OCI-LY1 (cell line): Measurements from ENCODE around the gene RFTN1.
A peak's percentile ranks its signal among the peaks of the same experiment; 100 is the strongest.

Experiments
- H2AFZ ChIP-seq: fragments of 200-600 bp; sonication (generic), shearing (Covaris generic); 2 replicates; pipeline ENCODE4 v1.6.0; 2014; ENCODE audit warnings: antibody characterized with exemption, mild to moderate bottlenecking, low read length
- H3F3A ChIP-seq: fragments of 200-600 bp; sonication (generic), shearing (Covaris generic); 2 replicates; pipeline ENCODE4 v1.6.0; 2014; ENCODE audit warnings: mild to moderate bottlenecking, antibody characterized with exemption, low read length, moderate library complexity; ENCODE audit not compliant: insufficient read depth
- H3K27ac ChIP-seq: fragments of 200-600 bp; sonication (generic); 2 replicates; pipeline ENCODE4 v1.5.1; 2014; ENCODE audit warnings: low read length, mixed run types, mild to moderate bottlenecking, low read depth; ENCODE audit not compliant: poor library complexity, severe bottlenecking
- H3K27me3 ChIP-seq: fragments of 200-600 bp; sonication (generic); 2 replicates; pipeline ENCODE4 v1.6.0; 2014; ENCODE audit warnings: antibody characterized with exemption, mild to moderate bottlenecking, low read length, moderate library complexity; ENCODE audit not compliant: insufficient read depth
- H3K36me3 ChIP-seq: fragments of 200-600 bp; sonication (generic); 2 replicates; pipeline ENCODE4 v1.6.1; 2014; ENCODE audit warnings: mild to moderate bottlenecking, antibody characterized with exemption, low read length, moderate library complexity, mixed read lengths; ENCODE audit not compliant: insufficient read depth
- H3K4me1 ChIP-seq: fragments of 200-600 bp; sonication (generic); 2 replicates; pipeline ENCODE4 v1.5.1; 2014; ENCODE audit warnings: mild to moderate bottlenecking, low read length, moderate library complexity; ENCODE audit not compliant: insufficient read depth, severe bottlenecking
- H3K4me2 ChIP-seq: fragments of 200-600 bp; sonication (generic), shearing (Covaris generic); 2 replicates; pipeline ENCODE4 v1.6.1; 2014; ENCODE audit warnings: low read length
- H3K4me3 ChIP-seq: fragments of 200-600 bp; sonication (generic); 2 replicates; pipeline ENCODE4 v1.5.1; 2014; ENCODE audit warnings: low read length, low read depth, mild to moderate bottlenecking, mixed read lengths; ENCODE audit not compliant: poor library complexity, severe bottlenecking
- H3K79me2 ChIP-seq: fragments of 200-600 bp; shearing (Covaris generic); 2 replicates; pipeline ENCODE4 v1.6.1; 2016; ENCODE audit warnings: mixed run types, low read length, mixed read lengths; ENCODE audit not compliant: insufficient read depth
- H3K9ac ChIP-seq: fragments of 200-600 bp; sonication (generic), shearing (Covaris generic); 2 replicates; pipeline ENCODE4 v1.6.1; 2014; ENCODE audit warnings: mild to moderate bottlenecking, low read length, mixed read lengths
- H3K9me2 ChIP-seq: fragments of 200-600 bp; sonication (generic), shearing (Covaris generic); 2 replicates; pipeline ENCODE4 v1.6.1; 2014; ENCODE audit warnings: low read depth, mild to moderate bottlenecking, low read length, mixed read lengths
- H3K9me3 ChIP-seq: fragments of 200-600 bp; shearing (Covaris generic); 2 replicates; pipeline ENCODE4 v1.6.1; 2014; ENCODE audit warnings: low read length, mixed read lengths
- H4K20me1 ChIP-seq: fragments of 200-600 bp; sonication (generic), shearing (Covaris generic); 2 replicates; pipeline ENCODE4 v1.6.0; 2016; ENCODE audit warnings: mild to moderate bottlenecking, low read length; ENCODE audit not compliant: insufficient read depth
- EZH2 ChIP-seq: fragments of 200-600 bp; sonication (generic), shearing (Covaris generic); IDR thresholded peaks from 2 replicates; pipeline ENCODE4 v1.8.0; 2017; ENCODE audit warnings: borderline replicate concordance, mixed run types, mild to moderate bottlenecking, antibody characterized with exemption, low read length, moderate library complexity, mixed read lengths
- TF ChIP-seq, protein P1 (sequence below): fragments of 200-600 bp; sonication (generic), shearing (Covaris generic); IDR thresholded peaks from 2 replicates; pipeline ENCODE4 v1.5.1; 2017; ENCODE audit warnings: mild to moderate bottlenecking, antibody characterized with exemption, low read length, moderate library complexity, mixed read lengths

The RFTN1 gene

DNA sequence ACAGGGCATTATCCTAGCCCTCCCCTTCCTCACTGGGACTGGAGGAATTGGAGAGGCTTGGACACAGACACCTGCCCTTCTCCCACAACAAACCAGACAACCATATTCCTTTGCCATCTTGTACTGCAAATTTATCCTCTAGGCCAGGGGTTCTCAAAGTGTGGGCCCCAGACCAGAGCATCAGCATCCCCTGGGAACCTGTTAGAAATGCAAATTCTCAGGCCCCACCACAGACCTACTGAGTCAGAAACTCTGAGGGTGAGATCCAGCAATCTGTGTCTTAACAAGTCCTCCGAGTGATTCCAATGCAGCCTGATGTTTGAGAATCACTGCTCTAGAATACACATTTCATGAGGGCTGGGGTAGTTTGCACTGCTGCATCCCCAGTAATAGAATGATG, 133.1 kb downstream of the RFTN1 start:
- Histone ChIP-seq H3K36me3 (peaks cover 94% of the 10 kb centered on the region), H3K9ac (peak overlapping the region; percentile 44; the same call in 1 of the 2 replicates), H3K4me1 (peaks cover 90% of the 10 kb centered on the region), H3K79me2 (peaks cover 27% of the 10 kb centered on the region), H3K27me3 (no peaks in the 10 kb centered on the region), H3K27ac (peak overlapping the region; percentile 97), H4K20me1 (no peaks in the 10 kb centered on the region), H3K9me2 (no peaks in the 10 kb centered on the region), H3K4me3 (peak overlapping the region; percentile 4), H2AFZ (no peak overlapping the region), H3K4me2 (peak overlapping the region; percentile 30; the same call in 1 of the 2 replicates), H3F3A (peaks cover 17% of the 10 kb centered on the region), H3K9me3 (no peaks in the 10 kb centered on the region)
- no peak for TF ChIP-seq EZH2
- TF ChIP-seq, protein P1, sequence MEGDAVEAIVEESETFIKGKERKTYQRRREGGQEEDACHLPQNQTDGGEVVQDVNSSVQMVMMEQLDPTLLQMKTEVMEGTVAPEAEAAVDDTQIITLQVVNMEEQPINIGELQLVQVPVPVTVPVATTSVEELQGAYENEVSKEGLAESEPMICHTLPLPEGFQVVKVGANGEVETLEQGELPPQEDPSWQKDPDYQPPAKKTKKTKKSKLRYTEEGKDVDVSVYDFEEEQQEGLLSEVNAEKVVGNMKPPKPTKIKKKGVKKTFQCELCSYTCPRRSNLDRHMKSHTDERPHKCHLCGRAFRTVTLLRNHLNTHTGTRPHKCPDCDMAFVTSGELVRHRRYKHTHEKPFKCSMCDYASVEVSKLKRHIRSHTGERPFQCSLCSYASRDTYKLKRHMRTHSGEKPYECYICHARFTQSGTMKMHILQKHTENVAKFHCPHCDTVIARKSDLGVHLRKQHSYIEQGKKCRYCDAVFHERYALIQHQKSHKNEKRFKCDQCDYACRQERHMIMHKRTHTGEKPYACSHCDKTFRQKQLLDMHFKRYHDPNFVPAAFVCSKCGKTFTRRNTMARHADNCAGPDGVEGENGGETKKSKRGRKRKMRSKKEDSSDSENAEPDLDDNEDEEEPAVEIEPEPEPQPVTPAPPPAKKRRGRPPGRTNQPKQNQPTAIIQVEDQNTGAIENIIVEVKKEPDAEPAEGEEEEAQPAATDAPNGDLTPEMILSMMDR: no peak

DNA sequence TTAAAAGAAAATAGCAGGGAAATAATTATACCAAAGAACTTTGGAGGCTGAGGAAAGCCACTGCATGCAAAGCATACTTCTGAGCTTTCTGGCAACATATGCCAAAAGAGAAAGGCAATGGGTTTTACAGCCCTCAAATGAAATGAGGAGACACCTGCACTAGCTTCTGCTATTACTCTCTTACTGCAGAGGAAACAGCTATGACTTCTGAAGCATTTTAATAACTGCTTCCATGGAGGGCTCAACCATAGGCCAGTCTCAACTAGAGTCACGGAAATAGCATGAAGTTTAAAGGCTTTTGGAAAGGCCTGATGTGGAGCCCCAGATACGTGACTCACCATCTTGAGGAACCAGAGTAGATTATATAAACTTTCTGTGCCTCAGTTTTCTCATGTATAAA, 133.7 kb downstream of the RFTN1 start:
- H3K36me3 ChIP-seq: peaks cover 91% of the 10 kb centered on the region
- no peaks in the 10 kb centered on the region for H3K27me3 ChIP-seq
- H3K4me3 ChIP-seq: peak overlapping the region; percentile 4
- H2AFZ ChIP-seq: no peak overlapping the region
- no peaks in the 10 kb centered on the region for H3K9me2 ChIP-seq
- peaks cover 19% of the 10 kb centered on the region for H3F3A ChIP-seq
- peaks cover 96% of the 10 kb centered on the region for H3K4me1 ChIP-seq
- peak overlapping the region; percentile 30; the same call in 1 of the 2 replicates for H3K4me2 ChIP-seq
- no peak for TF ChIP-seq EZH2
- TF ChIP-seq, protein P1: no peak
- H3K27ac ChIP-seq: peak overlapping the region; percentile 97
- H3K9me3 ChIP-seq: no peaks in the 10 kb centered on the region
- peaks cover 23% of the 10 kb centered on the region for H3K79me2 ChIP-seq
- H3K9ac ChIP-seq: peak overlapping the region; percentile 59; the same call in 1 of the 2 replicates
- no peaks in the 10 kb centered on the region for H4K20me1 ChIP-seq

DNA sequence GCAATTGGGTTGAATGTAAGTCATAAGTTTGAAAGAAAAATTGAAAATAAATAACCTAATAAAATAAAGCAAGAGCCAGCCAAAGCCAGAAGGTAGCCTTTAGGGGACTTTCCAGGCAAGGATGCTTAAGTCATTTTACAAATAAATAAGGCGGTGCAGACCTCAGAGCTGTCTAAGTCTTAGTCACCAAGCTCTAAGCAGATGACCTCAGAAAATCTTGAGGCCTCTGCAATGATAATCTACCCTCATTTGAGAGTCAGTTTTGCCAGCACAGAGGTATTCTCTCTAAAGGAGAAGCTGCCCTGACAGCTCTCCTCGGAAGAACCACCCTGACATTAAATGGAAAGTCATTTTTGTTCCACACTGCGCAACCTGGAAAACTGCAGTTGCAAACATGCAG, 134.6 kb downstream of the RFTN1 start:
- Histone ChIP-seq H4K20me1 (no peaks in the 10 kb centered on the region), H3F3A (peaks cover 19% of the 10 kb centered on the region), H3K4me2 (peak overlapping the region; percentile 47; the same call in 1 of the 2 replicates), H3K79me2 (peaks cover 14% of the 10 kb centered on the region), H3K27ac (peak overlapping the region; percentile 97), H2AFZ (no peak overlapping the region), H3K9me3 (no peaks in the 10 kb centered on the region), H3K27me3 (no peaks in the 10 kb centered on the region), H3K9me2 (no peaks in the 10 kb centered on the region), H3K4me1 (peaks cover 100% of the 10 kb centered on the region), H3K9ac (peak overlapping the region; percentile 59), H3K36me3 (peaks cover 87% of the 10 kb centered on the region), H3K4me3 (no peak overlapping the region)
- TF ChIP-seq, protein P1: no peak
- no peak for TF ChIP-seq EZH2
